HepG2 (cell line): ENCODE measurements around the gene DNAJB12. TPM values are rescaled to one million over a fixed set of nuclear protein-coding genes. Genes with fewer than 3 reads are reported as not detected.

ENCODE experiments used
- CBX2 ChIP-seq, 2 experiments: fragments of 200-600 bp in 1 of 2; sonication (generic); formaldehyde crosslinking in 1 of 2; IDR thresholded peaks; 2 replicates each; pipeline versions ENCODE4 v1.7.0 to v1.8.1; 2018 to 2022; ENCODE audit warnings: low read depth in 2 of 2, low read length in 1 of 2, mild to moderate bottlenecking in 1 of 2, missing genetic modification reagents in 1 of 2
- CENPX ChIP-seq: sonication (generic); formaldehyde crosslinking; IDR thresholded peaks from 2 replicates; pipeline ENCODE4 v1.9.0; 2021; ENCODE audit warnings: mild to moderate bottlenecking, missing genetic modification reagents, moderate library complexity
- FOSL1 ChIP-seq: sonication (generic); formaldehyde crosslinking; IDR thresholded peaks from 2 replicates; pipeline ENCODE4 v1.9.0; 2021; ENCODE audit warnings: missing genetic modification reagents, borderline replicate concordance
- FOXK2 ChIP-seq: fragments of 450-650 bp; IDR thresholded peaks from 2 replicates; pipeline ENCODE4 v1.6.1; 2016
- HNF4G ChIP-seq, 2 experiments: sonication (generic) in 1 of 2; formaldehyde crosslinking in 1 of 2; IDR thresholded peaks; 2 replicates each; pipeline versions ENCODE4 v1.4.0 to v1.6.1; 2011 to 2020; ENCODE audit warnings: borderline replicate concordance in 2 of 2, low read depth in 2 of 2, mild to moderate bottlenecking in 2 of 2, low read length in 1 of 2, missing genetic modification reagents in 1 of 2, moderate library complexity in 1 of 2
- KAT8 ChIP-seq: IDR thresholded peaks from 2 replicates; pipeline ENCODE4 v1.6.1; 2016; ENCODE audit warnings: missing genetic modification reagents, missing compliant biosample characterization
- NFAT5 ChIP-seq: sonication (generic); formaldehyde crosslinking; IDR thresholded peaks from 2 replicates; pipeline ENCODE4 v1.4.0; 2020; ENCODE audit warnings: missing genetic modification reagents
- NR2F1 ChIP-seq, 2 experiments: fragments of 450-650 bp in 1 of 2; formaldehyde crosslinking in 1 of 2; IDR thresholded peaks; 2 replicates each; pipeline versions ENCODE4 v1.5.0 to v1.6.1; 2016 to 2020; ENCODE audit warnings: mild to moderate bottlenecking in 1 of 2, missing compliant biosample characterization in 1 of 2, missing genetic modification reagents in 1 of 2, moderate library complexity in 1 of 2
- TARDBP ChIP-seq: sonication (generic); formaldehyde crosslinking; IDR thresholded peaks from 2 replicates; pipeline ENCODE4 v1.8.0; 2022; ENCODE audit warnings: mild to moderate bottlenecking, missing genetic modification reagents
- ZBTB21 ChIP-seq: sonication (generic); formaldehyde crosslinking; IDR thresholded peaks from 2 replicates; pipeline ENCODE4 v1.4.0; 2020; ENCODE audit warnings: missing genetic modification reagents
- ZIK1 ChIP-seq: sonication (generic); formaldehyde crosslinking; IDR thresholded peaks from 2 replicates; pipeline ENCODE4 v1.5.0; 2020; ENCODE audit warnings: mild to moderate bottlenecking, low read depth, missing genetic modification reagents, borderline replicate concordance
- ZNF431 ChIP-seq: sonication (generic); formaldehyde crosslinking; IDR thresholded peaks from 2 replicates; pipeline ENCODE4 v1.9.0; 2022; ENCODE audit warnings: missing genetic modification reagents, low read depth, mild to moderate bottlenecking, borderline replicate concordance
- ZNF597 ChIP-seq: sonication (generic); formaldehyde crosslinking; IDR thresholded peaks from 2 replicates; pipeline ENCODE4 v1.5.0; 2020; ENCODE audit warnings: missing genetic modification reagents
- ZNF674 ChIP-seq: sonication (generic); formaldehyde crosslinking; IDR thresholded peaks from 2 replicates; pipeline ENCODE4 v1.5.0; 2020; ENCODE audit warnings: low read depth, mild to moderate bottlenecking, missing genetic modification reagents
- polyA plus RNA-seq, 8 experiments: library from polyadenylated mRNA; depleted of rRNA in 3 of 8; stranded (reverse) in 7 of 8; unstranded in 1 of 8; fragments of >200 nt; fragmentation: Illumina TruSeq in 4 of 8; extraction: Trizol in 4 of 8; gene quantifications; 2 replicates each; pipeline versions ENCODE4 v1.2.1 to v1.2.3, GENCODE V29; 2011 to 2016; ENCODE audit warnings: low read depth in 4 of 8, missing spikeins in 1 of 8, mixed read lengths in 1 of 8; ENCODE audit not compliant: insufficient read depth in 1 of 8
- total RNA-seq, 5 experiments: library from RNA; depleted of rRNA; stranded (reverse); fragments of >200 nt; fragmentation: Illumina TruSeq; extraction: Trizol; gene quantifications; 2 replicates each; pipeline ENCODE4 v1.2.3, GENCODE V29; 2016; ENCODE audit warnings: low read depth in 1 of 5
- TF ChIP-seq, protein P1 (sequence below): sonication (generic); formaldehyde crosslinking; IDR thresholded peaks from 2 replicates; pipeline ENCODE4 v1.4.0; 2020; ENCODE audit warnings: low read depth, missing genetic modification reagents
- TF ChIP-seq, protein P2 (sequence below): sonication (generic); formaldehyde crosslinking; IDR thresholded peaks from 2 replicates; pipeline ENCODE4 v1.9.0; 2022; ENCODE audit warnings: low read depth, missing genetic modification reagents

Gene DNAJB12
- total and polyA plus RNA-seq, 2 of the 13 experiments (the other 11 are each of a cell fraction or from before 2014, with no cell fraction given), result 10.8 to 18.2 TPM

- no peak for TF ChIP-seq ZNF597
- TF ChIP-seq FOXK2, result no peak
- peak; percentile 52 for TF ChIP-seq KAT8 (CRISPR knock-in tag)
- no peak for TF ChIP-seq ZNF674 (CRISPR knock-in tag)
- TF ChIP-seq FOSL1 (CRISPR knock-in tag), result no peak
- TF ChIP-seq, protein P1, sequence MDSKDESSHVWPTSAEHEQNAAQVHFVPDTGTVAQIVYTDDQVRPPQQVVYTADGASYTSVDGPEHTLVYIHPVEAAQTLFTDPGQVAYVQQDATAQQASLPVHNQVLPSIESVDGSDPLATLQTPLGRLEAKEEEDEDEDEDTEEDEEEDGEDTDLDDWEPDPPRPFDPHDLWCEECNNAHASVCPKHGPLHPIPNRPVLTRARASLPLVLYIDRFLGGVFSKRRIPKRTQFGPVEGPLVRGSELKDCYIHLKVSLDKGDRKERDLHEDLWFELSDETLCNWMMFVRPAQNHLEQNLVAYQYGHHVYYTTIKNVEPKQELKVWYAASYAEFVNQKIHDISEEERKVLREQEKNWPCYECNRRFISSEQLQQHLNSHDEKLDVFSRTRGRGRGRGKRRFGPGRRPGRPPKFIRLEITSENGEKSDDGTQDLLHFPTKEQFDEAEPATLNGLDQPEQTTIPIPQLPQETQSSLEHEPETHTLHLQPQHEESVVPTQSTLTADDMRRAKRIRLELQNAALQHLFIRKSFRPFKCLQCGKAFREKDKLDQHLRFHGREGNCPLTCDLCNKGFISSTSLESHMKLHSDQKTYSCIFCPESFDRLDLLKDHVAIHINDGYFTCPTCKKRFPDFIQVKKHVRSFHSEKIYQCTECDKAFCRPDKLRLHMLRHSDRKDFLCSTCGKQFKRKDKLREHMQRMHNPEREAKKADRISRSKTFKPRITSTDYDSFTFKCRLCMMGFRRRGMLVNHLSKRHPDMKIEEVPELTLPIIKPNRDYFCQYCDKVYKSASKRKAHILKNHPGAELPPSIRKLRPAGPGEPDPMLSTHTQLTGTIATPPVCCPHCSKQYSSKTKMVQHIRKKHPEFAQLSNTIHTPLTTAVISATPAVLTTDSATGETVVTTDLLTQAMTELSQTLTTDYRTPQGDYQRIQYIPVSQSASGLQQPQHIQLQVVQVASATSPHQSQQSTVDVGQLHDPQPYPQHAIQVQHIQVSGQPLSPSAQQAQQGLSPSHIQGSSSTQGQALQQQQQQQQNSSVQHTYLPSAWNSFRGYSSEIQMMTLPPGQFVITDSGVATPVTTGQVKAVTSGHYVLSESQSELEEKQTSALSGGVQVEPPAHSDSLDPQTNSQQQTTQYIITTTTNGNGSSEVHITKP (CRISPR knock-in tag), result no peak
- TF ChIP-seq ZBTB21, result no peak
- no peak for TF ChIP-seq HNF4G (IDR thresholded peaks at IDR 0.05; ENCODE audit: borderline replicate concordance, low read depth, low read length)
- no peak for TF ChIP-seq HNF4G (CRISPR knock-in tag; IDR thresholded peaks at IDR 0.05; ENCODE audit: borderline replicate concordance, low read depth)
- TF ChIP-seq NR2F1 (CRISPR knock-in tag; IDR thresholded peaks at IDR 0.05), result 0 out of 4 replicates have a peak, but pooled peaks of 1 of the 2 experiments have one; percentile 10
- TF ChIP-seq ZIK1 (CRISPR knock-in tag), result peak; percentile 88; the same call in 1 of the 2 replicates
- peak; percentile 84 for TF ChIP-seq ZNF431
- peak; percentile 62; the same call in 1 of the 2 replicates for TF ChIP-seq NFAT5 (CRISPR knock-in tag)
- TF ChIP-seq TARDBP (CRISPR knock-in tag), result peak; percentile 87
- TF ChIP-seq CBX2 (IDR thresholded peaks at IDR 0.05; ENCODE audit: low read depth, low read length), result no peak
- no peak for TF ChIP-seq CBX2 (CRISPR knock-in tag; IDR thresholded peaks at IDR 0.05; ENCODE audit: low read depth)
- TF ChIP-seq, protein P2, sequence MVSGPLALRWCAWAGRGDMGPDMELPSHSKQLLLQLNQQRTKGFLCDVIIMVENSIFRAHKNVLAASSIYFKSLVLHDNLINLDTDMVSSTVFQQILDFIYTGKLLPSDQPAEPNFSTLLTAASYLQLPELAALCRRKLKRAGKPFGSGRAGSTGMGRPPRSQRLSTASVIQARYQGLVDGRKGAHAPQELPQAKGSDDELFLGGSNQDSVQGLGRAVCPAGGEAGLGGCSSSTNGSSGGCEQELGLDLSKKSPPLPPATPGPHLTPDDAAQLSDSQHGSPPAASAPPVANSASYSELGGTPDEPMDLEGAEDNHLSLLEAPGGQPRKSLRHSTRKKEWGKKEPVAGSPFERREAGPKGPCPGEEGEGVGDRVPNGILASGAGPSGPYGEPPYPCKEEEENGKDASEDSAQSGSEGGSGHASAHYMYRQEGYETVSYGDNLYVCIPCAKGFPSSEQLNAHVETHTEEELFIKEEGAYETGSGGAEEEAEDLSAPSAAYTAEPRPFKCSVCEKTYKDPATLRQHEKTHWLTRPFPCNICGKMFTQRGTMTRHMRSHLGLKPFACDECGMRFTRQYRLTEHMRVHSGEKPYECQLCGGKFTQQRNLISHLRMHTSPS (CRISPR knock-in tag), result peak; percentile 87
- TF ChIP-seq CENPX (CRISPR knock-in tag), result no peak
Measured at GRCh38 chr10:72316748-72317435, 37.8 kb downstream of the DNAJB12 start (continued).
